Activated T-helper 1 cell treated with anti-CD3 and anti-CD28 coated beads, Interleukin-2, amount 50 U/mL, for 16 hours (primary cell): Measurements from ENCODE around the gene RPS15.

ENCODE experiments used
- DNase-seq, 2 donors: peaks; one replicate each; pipeline ENCODE4 v3.0.0-alpha.2; 2020; ENCODE audit warnings: low read depth in 1 of 2, low spot score in 1 of 2

Gene RPS15

GRCh38 chr19:1438035-1438932 lies at the start of gene RPS15:
TSS of gene RPS15 (plus strand) at chr19:1438396. CDS start at chr19:1438426, 30 bp downstream.
- peak; percentile 92 to 95 for DNase-seq

- no peak for DNase-seq
These were observed 49.6 kb upstream of the RPS15 start for GRCh38 chr19:1388637-1389026.

- DNase-seq = no peak
These were observed 48.9 kb upstream of the RPS15 start for GRCh38 chr19:1389033-1389940.

GRCh38 chr19:1390890-1391423 lies 47.2 kb upstream of the RPS15 start:
- no peak for DNase-seq

- no peak for DNase-seq
These were observed 45.8 kb upstream of the RPS15 start for GRCh38 chr19:1392407-1392806.

- no peak for DNase-seq
These were observed 45.2 kb upstream of the RPS15 start for GRCh38 chr19:1392939-1393530.

GRCh38 chr19:1393841-1394240 lies 44.4 kb upstream of the RPS15 start:
- DNase-seq = no peak

GRCh38 chr19:1394252-1395193 lies 43.7 kb upstream of the RPS15 start:
- no peak for DNase-seq

GRCh38 chr19:1395194-1396018 lies 42.8 kb upstream of the RPS15 start:
- no peak for DNase-seq

- no peak for DNase-seq
These were observed 42.0 kb upstream of the RPS15 start for GRCh38 chr19:1396019-1396767.

GRCh38 chr19:1396768-1397679 lies 41.2 kb upstream of the RPS15 start:
- no peak for DNase-seq

GRCh38 chr19:1397838-1398237 lies 40.4 kb upstream of the RPS15 start:
- DNase-seq = no peak

GRCh38 chr19:1399079-1399478 lies 39.1 kb upstream of the RPS15 start:
- DNase-seq = no peak

GRCh38 chr19:1399745-1400144 lies 38.5 kb upstream of the RPS15 start:
- DNase-seq = no peak

- no peak for DNase-seq
These were observed 37.7 kb upstream of the RPS15 start for GRCh38 chr19:1400281-1401137.

- peak in 1 of 2 donors; percentile 45 for DNase-seq
These were observed 36.9 kb upstream of the RPS15 start, which contains the start of gene GAMT for GRCh38 chr19:1401138-1401888. TSS of gene GAMT (minus strand) at chr19:1401542. CDS start at chr19:1401476, 66 bp downstream.
